PFSK-1 (cell line): Measurements from ENCODE around the gene UBFD1.

Source experiments
- POLR2AphosphoS5 ChIP-seq: IDR thresholded peaks from 2 replicates; pipeline ENCODE4 v1.6.1; 2012; ENCODE audit warnings: low read depth, mild to moderate bottlenecking, control low read depth, low read length, moderate library complexity
- SIN3A ChIP-seq: IDR thresholded peaks from 2 replicates; pipeline ENCODE4 v1.6.1; 2012; ENCODE audit warnings: mild to moderate bottlenecking, low read length, moderate library complexity, borderline replicate concordance; ENCODE audit not compliant: insufficient read depth
- TAF1 ChIP-seq: IDR thresholded peaks from 2 replicates; pipeline ENCODE4 v1.6.1; 2012; ENCODE audit warnings: low read length, control low read depth, borderline replicate concordance; ENCODE audit not compliant: insufficient read depth
- TF ChIP-seq, protein P1 (sequence below), 2 experiments: IDR thresholded peaks; 2 replicates each; pipeline versions ENCODE4 v1.6.1 to v1.8.0; 2011 to 2012; ENCODE audit warnings: low read depth in 2 of 2, low read length in 2 of 2, control low read depth in 1 of 2, inconsistent platforms in 1 of 2, mild to moderate bottlenecking in 1 of 2, moderate library complexity in 1 of 2; ENCODE audit not compliant: insufficient read depth in 1 of 2

DNA sequence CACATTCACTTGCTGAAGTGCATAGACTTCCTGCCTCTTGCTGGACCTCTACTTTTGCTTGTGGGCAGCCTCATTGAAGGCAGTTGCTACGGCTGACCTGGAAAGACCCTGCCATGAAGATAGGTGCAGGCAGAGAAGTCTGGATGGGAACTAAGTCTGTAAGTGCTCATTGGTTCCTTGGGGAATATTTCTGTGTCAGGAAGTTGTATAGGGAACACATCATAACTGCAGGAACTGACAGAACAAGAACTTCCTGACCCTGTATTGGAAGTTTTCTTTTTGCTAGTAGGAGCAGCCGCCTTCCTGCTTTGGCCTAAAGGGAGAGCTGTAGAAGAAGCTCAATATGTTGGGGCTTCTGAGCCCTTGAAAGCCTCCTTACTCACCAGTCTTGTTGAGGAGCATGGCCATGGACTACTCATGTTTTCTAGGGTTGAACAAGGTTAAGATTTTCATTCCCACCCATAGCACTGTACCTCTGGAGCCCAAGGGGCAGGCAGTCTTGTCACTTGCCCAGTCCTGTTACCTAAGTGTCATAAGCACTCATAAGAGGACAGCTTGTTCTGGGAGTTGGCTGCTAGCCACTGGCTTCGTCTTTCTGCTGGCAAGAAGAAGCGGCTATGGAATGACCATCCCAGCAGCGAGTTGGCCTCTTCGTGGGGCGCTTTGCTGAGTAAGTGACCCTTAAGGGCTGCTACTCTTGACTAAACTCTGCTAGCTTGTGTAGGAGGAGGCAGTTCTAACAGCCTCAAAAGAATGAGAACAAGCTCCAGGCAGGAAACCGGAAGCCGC is 7.2 kb downstream of the UBFD1 start:
- no peak for TF ChIP-seq POLR2AphosphoS5
- TF ChIP-seq, protein P1, sequence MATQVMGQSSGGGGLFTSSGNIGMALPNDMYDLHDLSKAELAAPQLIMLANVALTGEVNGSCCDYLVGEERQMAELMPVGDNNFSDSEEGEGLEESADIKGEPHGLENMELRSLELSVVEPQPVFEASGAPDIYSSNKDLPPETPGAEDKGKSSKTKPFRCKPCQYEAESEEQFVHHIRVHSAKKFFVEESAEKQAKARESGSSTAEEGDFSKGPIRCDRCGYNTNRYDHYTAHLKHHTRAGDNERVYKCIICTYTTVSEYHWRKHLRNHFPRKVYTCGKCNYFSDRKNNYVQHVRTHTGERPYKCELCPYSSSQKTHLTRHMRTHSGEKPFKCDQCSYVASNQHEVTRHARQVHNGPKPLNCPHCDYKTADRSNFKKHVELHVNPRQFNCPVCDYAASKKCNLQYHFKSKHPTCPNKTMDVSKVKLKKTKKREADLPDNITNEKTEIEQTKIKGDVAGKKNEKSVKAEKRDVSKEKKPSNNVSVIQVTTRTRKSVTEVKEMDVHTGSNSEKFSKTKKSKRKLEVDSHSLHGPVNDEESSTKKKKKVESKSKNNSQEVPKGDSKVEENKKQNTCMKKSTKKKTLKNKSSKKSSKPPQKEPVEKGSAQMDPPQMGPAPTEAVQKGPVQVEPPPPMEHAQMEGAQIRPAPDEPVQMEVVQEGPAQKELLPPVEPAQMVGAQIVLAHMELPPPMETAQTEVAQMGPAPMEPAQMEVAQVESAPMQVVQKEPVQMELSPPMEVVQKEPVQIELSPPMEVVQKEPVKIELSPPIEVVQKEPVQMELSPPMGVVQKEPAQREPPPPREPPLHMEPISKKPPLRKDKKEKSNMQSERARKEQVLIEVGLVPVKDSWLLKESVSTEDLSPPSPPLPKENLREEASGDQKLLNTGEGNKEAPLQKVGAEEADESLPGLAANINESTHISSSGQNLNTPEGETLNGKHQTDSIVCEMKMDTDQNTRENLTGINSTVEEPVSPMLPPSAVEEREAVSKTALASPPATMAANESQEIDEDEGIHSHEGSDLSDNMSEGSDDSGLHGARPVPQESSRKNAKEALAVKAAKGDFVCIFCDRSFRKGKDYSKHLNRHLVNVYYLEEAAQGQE (IDR thresholded peaks at IDR 0.05; ENCODE audit: insufficient read depth in 1 of 2, low read depth in 2 of 2, low read length in 2 of 2), result no peak
- TF ChIP-seq SIN3A, result no peak
- TF ChIP-seq TAF1, result no peak
